ENCODE data around the gene CHKB. TPM values are rescaled to one million over a fixed set of nuclear protein-coding genes. Genes with fewer than 3 reads are reported as not detected.

CHKB gene
- total RNA-seq, 1 donor from 2014 or later, result 116 TPM

DNA sequence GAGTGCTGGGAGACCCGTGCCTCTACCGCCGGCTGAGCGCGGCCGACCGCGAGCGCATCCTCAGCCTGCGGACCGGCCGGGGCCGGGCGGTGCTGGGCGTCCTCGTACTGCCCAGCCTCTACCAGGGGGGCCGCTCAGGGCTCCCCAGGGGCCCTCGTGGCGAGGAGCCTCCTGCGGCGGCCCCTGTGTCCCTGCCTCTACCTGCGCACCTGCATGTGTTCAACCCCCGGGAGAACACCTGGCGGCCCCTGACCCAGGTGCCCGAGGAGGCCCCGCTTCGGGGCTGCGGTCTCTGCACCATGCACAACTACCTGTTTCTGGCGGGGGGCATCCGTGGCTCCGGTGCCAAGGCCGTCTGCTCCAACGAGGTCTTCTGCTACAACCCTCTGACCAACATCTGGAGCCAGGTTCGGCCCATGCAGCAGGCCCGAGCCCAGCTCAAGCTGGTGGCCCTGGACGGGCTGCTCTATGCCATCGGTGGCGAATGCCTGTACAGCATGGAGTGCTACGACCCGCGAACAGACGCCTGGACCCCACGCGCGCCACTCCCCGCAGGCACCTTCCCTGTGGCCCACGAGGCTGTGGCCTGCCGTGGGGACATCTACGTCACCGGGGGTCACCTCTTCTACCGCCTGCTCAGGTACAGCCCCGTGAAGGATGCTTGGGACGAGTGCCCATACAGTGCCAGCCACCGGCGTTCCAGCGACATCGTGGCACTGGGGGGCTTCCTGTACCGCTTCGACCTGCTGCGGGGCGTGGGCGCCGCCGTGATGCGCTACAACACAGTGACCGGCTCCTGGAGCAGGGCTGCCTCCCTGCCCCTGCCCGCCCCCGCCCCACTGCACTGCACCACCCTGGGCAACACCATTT lies 33.5 kb downstream of the CHKB start:
- Mint-ChIP-seq H3K36me3 (no peaks in the 10 kb centered on the region), H3K4me3 (no peak overlapping the region), H3K4me1 (peaks cover 13% of the 10 kb centered on the region), H3K27ac (no peak overlapping the region), H3K9me3 (no peaks in the 10 kb centered on the region), H3K27me3 (ENCODE audit: low read depth) (no peaks in the 10 kb centered on the region)
- DNase-seq (ENCODE audit: low spot score in 2 of 2, unreplicated experiment in 2 of 2), result no peak
- TF ChIP-seq, protein P1, sequence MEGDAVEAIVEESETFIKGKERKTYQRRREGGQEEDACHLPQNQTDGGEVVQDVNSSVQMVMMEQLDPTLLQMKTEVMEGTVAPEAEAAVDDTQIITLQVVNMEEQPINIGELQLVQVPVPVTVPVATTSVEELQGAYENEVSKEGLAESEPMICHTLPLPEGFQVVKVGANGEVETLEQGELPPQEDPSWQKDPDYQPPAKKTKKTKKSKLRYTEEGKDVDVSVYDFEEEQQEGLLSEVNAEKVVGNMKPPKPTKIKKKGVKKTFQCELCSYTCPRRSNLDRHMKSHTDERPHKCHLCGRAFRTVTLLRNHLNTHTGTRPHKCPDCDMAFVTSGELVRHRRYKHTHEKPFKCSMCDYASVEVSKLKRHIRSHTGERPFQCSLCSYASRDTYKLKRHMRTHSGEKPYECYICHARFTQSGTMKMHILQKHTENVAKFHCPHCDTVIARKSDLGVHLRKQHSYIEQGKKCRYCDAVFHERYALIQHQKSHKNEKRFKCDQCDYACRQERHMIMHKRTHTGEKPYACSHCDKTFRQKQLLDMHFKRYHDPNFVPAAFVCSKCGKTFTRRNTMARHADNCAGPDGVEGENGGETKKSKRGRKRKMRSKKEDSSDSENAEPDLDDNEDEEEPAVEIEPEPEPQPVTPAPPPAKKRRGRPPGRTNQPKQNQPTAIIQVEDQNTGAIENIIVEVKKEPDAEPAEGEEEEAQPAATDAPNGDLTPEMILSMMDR (IDR thresholded peaks at IDR 0.05; ENCODE audit: unreplicated experiment), result no peak

- TF ChIP-seq, protein P1 (IDR thresholded peaks at IDR 0.05; ENCODE audit: unreplicated experiment), result no peak
- Mint-ChIP-seq H3K36me3 (no peaks in the 10 kb centered on the region), H3K27me3 (ENCODE audit: low read depth) (no peaks in the 10 kb centered on the region), H3K4me1 (peaks cover 13% of the 10 kb centered on the region), H3K27ac (no peak overlapping the region), H3K4me3 (no peak overlapping the region), H3K9me3 (no peaks in the 10 kb centered on the region)
- no peak for DNase-seq (ENCODE audit: low spot score in 2 of 2, unreplicated experiment in 2 of 2)
Observed at GRCh38 chr22:50548040-50548920, 34.4 kb downstream of the CHKB start.

GRCh38 chr22:50547263-50547985 lies 35.2 kb downstream of the CHKB start:
- H3K36me3 Mint-ChIP-seq, result no peaks in the 10 kb centered on the region
- no peak overlapping the region for H3K4me3 Mint-ChIP-seq

DNA sequence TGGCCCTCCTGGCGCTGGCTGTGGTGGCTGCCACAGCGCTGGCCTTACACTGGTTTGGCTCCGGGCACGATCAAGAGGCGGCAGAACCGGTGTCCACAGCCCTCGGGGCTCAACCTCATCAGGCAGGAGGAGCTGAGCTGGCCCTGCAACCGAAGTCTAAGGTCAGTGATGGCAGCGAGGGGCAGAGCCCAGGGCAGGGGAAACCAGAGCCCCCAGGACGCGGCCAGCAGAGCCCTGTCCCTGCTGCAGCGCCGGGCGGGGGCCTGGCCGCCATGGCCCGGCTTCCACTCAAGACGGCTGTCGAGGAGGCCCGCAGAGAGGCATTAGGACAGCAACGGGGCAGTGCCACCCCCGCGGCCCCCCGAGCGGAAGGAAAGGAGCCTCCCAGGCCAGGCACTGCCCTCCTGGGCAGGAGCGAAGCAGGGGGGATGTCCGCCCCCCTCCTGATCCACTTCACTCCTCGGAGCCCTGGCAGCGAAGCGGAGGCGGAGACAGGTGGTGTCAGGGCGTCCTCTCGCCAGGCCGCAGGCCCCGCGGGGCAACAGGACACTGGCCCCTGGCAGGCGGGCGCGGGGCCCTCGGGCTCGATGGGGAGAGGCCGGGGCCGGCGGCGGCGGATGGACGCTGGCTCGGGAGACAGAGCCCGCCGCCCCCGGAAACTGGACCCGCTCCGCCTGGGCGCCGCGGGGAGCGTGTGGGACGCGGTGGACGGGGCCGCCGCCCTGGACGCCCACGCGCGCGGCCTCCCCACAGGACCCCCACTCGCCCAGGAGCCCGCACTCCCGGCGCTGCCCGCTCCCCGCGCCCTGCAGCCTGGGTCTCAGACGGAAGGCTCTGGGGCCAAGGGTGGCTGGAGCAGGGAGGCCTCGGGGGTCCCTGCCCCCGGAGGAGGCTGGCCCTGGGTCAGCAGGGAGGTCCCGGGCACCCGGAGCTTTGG lies 36.1 kb downstream of the CHKB start:
- no peak overlapping the region for H3K4me3 Mint-ChIP-seq
- H3K4me1 Mint-ChIP-seq, result peaks cover 13% of the 10 kb centered on the region
- H3K27me3 Mint-ChIP-seq (ENCODE audit: low read depth), result no peaks in the 10 kb centered on the region
- H3K36me3 Mint-ChIP-seq, result no peaks in the 10 kb centered on the region
- H3K9me3 Mint-ChIP-seq, result no peaks in the 10 kb centered on the region
- DNase-seq (ENCODE audit: low spot score in 2 of 2, unreplicated experiment in 2 of 2), result no peak
- no peak overlapping the region for H3K27ac Mint-ChIP-seq
- TF ChIP-seq, protein P1 (IDR thresholded peaks at IDR 0.05; ENCODE audit: unreplicated experiment), result no peak

More at GRCh38 chr22:50547263-50547985, 35.2 kb downstream of the CHKB start:
- peaks cover 13% of the 10 kb centered on the region for H3K4me1 Mint-ChIP-seq
- no peaks in the 10 kb centered on the region for H3K27me3 Mint-ChIP-seq (ENCODE audit: low read depth)
- DNase-seq (ENCODE audit: low spot score in 2 of 2, unreplicated experiment in 2 of 2), result no peak
- H3K27ac Mint-ChIP-seq, result no peak overlapping the region
- H3K9me3 Mint-ChIP-seq, result no peaks in the 10 kb centered on the region
- TF ChIP-seq, protein P1 (IDR thresholded peaks at IDR 0.05; ENCODE audit: unreplicated experiment), result no peak

Data from mesothelial cell of epicardium (in vitro differentiated cells).